Adrenal gland (tissue), 12 donors: ENCODE results near the gene G0S2. TPM values are rescaled to one million over a fixed set of nuclear protein-coding genes. Genes with fewer than 3 reads are reported as not detected.

ENCODE experiments used
- DNase-seq, 7 donors: peaks; one replicate each; pipeline ENCODE4 v3.0.0-alpha.2; 2019 to 2020
- H3K27ac ChIP-seq, 5 donors: fragments of 200-600 bp; sonication (generic) in 4 of 5; 1 replicate in 3 of 5; 2 replicates in 2 of 5; pipeline versions ENCODE4 v1.5.1 to v1.8.0; 2016 to 2020; ENCODE audit warnings: mild to moderate bottlenecking in 1 of 5
- H3K27me3 ChIP-seq: fragments of 200-600 bp; 2 replicates; pipeline ENCODE4 v1.8.0; 2021
- H3K36me3 ChIP-seq, 2 donors: fragments of 200-600 bp; replicated peaks in 1 of 2; 1 replicate in 1 of 2; 2 replicates in 1 of 2; pipeline versions ENCODE4 v1.5.1 to v1.8.0; 2018 to 2022
- H3K4me1 ChIP-seq, 2 donors: fragments of 200-600 bp; replicated peaks in 1 of 2; 1 replicate in 1 of 2; 2 replicates in 1 of 2; pipeline versions ENCODE4 v1.5.1 to v1.8.0; 2018 to 2021
- H3K4me3 ChIP-seq, 4 donors: fragments of 200-600 bp; sonication (generic) in 3 of 4; one replicate each; pipeline ENCODE4 v1.5.1; 2016 to 2018
- H3K9me3 ChIP-seq, 3 donors: fragments of 200-600 bp; sonication (generic) in 1 of 3; replicated peaks in 1 of 3; 1 replicate in 2 of 3; 2 replicates in 1 of 3; pipeline versions ENCODE4 v1.5.1 to v1.8.0; 2016 to 2021
- CTCF ChIP-seq, 6 experiments: fragments of 450-650 bp in 4 of 6; fragments of 200-600 bp in 2 of 6; sonication (generic) in 1 of 6; IDR thresholded peaks; 1 replicate in 5 of 6; 2 replicates in 1 of 6; pipeline versions ENCODE4 v1.5.1 to v1.8.0; 2016 to 2021; ENCODE audit warnings: antibody characterized with exemption in 6 of 6, mild to moderate bottlenecking in 2 of 6, moderate library complexity in 1 of 6
- POLR2A ChIP-seq, 2 donors: fragments of 450-650 bp; IDR thresholded peaks; one replicate each; pipeline ENCODE4 v1.6.1; 2017; ENCODE audit warnings: antibody characterized with exemption in 2 of 2, mild to moderate bottlenecking in 2 of 2, moderate library complexity in 1 of 2
- WGBS, 4 donors: extraction: QIAGEN DNeasy Blood & Tissue Kit in 2 of 4; methylation state at CpG; one replicate each; pipeline versions ENCODE4 v1.1.5 to v1.1.7; 2013 to 2017; 5-methylcytosine and 5-hydroxymethylcytosine counted together
- intact Hi-C, 2 donors: fragments of 100-400 bp; cut with DNase I; formaldehyde crosslinking; loops; one replicate each; pipeline versions ENCODE4 v1.14.1 to v1.15.0; 2022 to 2023
- polyA plus RNA-seq, 3 donors: library from polyadenylated mRNA; stranded (reverse); fragments of 200-250 nt in 2 of 3; fragments of 350-450 nt in 1 of 3; fragmentation: Illumina TruSeq in 1 of 3; extraction: RNeasy Lipid Tissue Mini Kit (QIAGEN cat#74804) in 1 of 3; gene quantifications; one replicate each; pipeline ENCODE4 v1.2.3, GENCODE V29; 2013 to 2014
- total RNA-seq, 9 donors: library from RNA; depleted of rRNA in 4 of 9; stranded (reverse); fragments of >200 nt in 4 of 9; fragments of 120-200 nt in 1 of 9; fragmentation: NEBNext Ultra II Directional in 1 of 9; extraction: Animal tissue kit (Norgen Biotek cat#: 25700) in 1 of 9; gene quantifications; one replicate each; pipeline versions ENCODE4 v1.1.0 to v1.2.4, GENCODE V29; 2013 to 2023
- donor health status: healthy with polysubstance abuse.
- donor health status: Bipolar disorder and iron deficiency.
- donor health status: DM: yes; HTN: yes; CAD: no.
- donor health status: DM: no; HTN: no; CAD: no.
- donor health status: DM: no; HTN: no; CAD: no.
- donor health status: DM: yes; HTN: yes; CAD: no.

The G0S2 gene
- total and polyA plus RNA-seq, 12 donors: 48.5 to 901 (median 237) TPM

- TF ChIP-seq POLR2A (IDR thresholded peaks at IDR 0.05) (peak in 1 of 2 donors; percentile 44), CTCF (IDR thresholded peaks at IDR 0.05) (no peak)
- Histone ChIP-seq H3K27ac (peak overlapping the region; percentile 80 to 90 (median 85)), H3K9me3 (no peaks in the 10 kb centered on the region), H3K4me3 (peak overlapping the region in 1 of 4 donors; percentile 4), H3K36me3 (no peaks in the 10 kb centered on the region), H3K27me3 (no peaks in the 10 kb centered on the region), H3K4me1 (peaks cover 55 to 63% of the 10 kb centered on the region in 2 donors)
- peak; percentile 48 to 82 (median 72) for DNase-seq
- WGBS, 4 donors: 22 to 33% (median 26%) methylated on average over 5 to 6 of the region's 6 CpGs
- intact Hi-C loops: no loop called here
These were observed 26.1 kb upstream of the G0S2 start for GRCh38 chr1:209648931-209649776.

DNA sequence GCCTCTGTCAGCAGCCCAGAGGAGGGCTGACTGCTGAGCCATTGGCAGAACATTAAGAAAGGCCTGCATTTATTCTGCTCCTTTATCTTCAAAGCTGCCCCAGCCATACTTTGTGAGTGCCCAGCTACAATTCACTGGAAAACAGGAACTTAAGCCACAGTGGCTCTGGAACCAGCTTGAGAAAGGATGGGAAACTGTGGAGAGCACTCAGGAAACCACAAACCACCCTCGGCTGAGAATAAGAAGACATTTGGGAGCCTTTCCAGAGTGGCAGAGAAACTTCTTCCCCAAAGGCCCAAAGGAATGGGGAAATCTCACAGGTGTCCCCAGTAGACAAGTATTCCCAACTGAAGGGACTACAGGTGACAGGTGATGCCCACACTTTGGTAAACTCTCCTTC lies 24.8 kb upstream of the G0S2 start:
- Histone ChIP-seq H3K4me1 (peaks cover 53 to 55% of the 10 kb centered on the region in 2 donors), H3K9me3 (no peaks in the 10 kb centered on the region), H3K27ac (peak overlapping the region in 3 of 5 donors; percentile 80 to 90 (median 90)), H3K27me3 (no peaks in the 10 kb centered on the region), H3K4me3 (no peak overlapping the region), H3K36me3 (no peaks in the 10 kb centered on the region)
- 75 to 78% (median 77%) methylated on average over 1 of the region's 1 CpG for WGBS, 4 donors
- TF ChIP-seq POLR2A (IDR thresholded peaks at IDR 0.05) (no peak), CTCF (IDR thresholded peaks at IDR 0.05) (no peak)
- peak in 1 of 7 donors; percentile 30 for DNase-seq
- intact Hi-C loops: no loop called here

- H3K4me3 ChIP-seq: no peak overlapping the region
- intact Hi-C loops: no loop called here
- peak; percentile 88 to 95 (median 94) for DNase-seq
- H3K4me1 ChIP-seq: peaks cover 50 to 53% of the 10 kb centered on the region in 2 donors
- H3K36me3 ChIP-seq: no peaks in the 10 kb centered on the region
- peak overlapping the region in 4 of 5 donors; percentile 62 to 90 (median 85) for H3K27ac ChIP-seq
- no peaks in the 10 kb centered on the region for H3K9me3 ChIP-seq
- WGBS, 4 donors: 19 to 37% (median 22%) methylated on average over 3 to 5 of the region's 5 CpGs
- no peaks in the 10 kb centered on the region for H3K27me3 ChIP-seq
- no peak for TF ChIP-seq CTCF (IDR thresholded peaks at IDR 0.05)
- no peak for TF ChIP-seq POLR2A (IDR thresholded peaks at IDR 0.05)
These were observed 24.0 kb upstream of the G0S2 start for GRCh38 chr1:209651138-209651587.

GRCh38 chr1:209652121-209652735 lies 23.0 kb upstream of the G0S2 start, which contains the start of gene LAMB3:
LAMB3 (minus strand) TSS chr1:209652425; CDS start chr1:209650944, 1,481 bp downstream.
- TF ChIP-seq CTCF (IDR thresholded peaks at IDR 0.05) (no peak), POLR2A (IDR thresholded peaks at IDR 0.05) (no peak)
- 80 to 91% (median 84%) methylated on average over 12 to 14 of the region's 14 CpGs for WGBS, 4 donors
- Histone ChIP-seq H3K27ac (peak within 1 kb of the TSS in 4 of 5 donors; percentile 62 to 90 (median 85)), H3K36me3 (no peaks in the 10 kb centered on the region), H3K4me3 (no peak within 1 kb of the TSS), H3K27me3 (no peaks in the 10 kb centered on the region), H3K9me3 (no peaks in the 10 kb centered on the region), H3K4me1 (peaks cover 43 to 44% of the 10 kb centered on the region in 2 donors)
- intact Hi-C loops: no loop called here
- DNase-seq: no peak
